HG03139 (cell line): Measurements from ENCODE around the gene CCDC85C.
"Not testable (repeated sequence)": the region's sequence is repeated elsewhere in the genome, so short reads cannot be mapped to it uniquely, and the experiment has no call there.

Experiments used
- ATAC-seq: cut with Tn5 transposase; IDR thresholded peaks from one replicate; pipeline ENCODE4 v1.9.1; 2021; ENCODE audit not compliant: unreplicated experiment

CCDC85C gene

DNA sequence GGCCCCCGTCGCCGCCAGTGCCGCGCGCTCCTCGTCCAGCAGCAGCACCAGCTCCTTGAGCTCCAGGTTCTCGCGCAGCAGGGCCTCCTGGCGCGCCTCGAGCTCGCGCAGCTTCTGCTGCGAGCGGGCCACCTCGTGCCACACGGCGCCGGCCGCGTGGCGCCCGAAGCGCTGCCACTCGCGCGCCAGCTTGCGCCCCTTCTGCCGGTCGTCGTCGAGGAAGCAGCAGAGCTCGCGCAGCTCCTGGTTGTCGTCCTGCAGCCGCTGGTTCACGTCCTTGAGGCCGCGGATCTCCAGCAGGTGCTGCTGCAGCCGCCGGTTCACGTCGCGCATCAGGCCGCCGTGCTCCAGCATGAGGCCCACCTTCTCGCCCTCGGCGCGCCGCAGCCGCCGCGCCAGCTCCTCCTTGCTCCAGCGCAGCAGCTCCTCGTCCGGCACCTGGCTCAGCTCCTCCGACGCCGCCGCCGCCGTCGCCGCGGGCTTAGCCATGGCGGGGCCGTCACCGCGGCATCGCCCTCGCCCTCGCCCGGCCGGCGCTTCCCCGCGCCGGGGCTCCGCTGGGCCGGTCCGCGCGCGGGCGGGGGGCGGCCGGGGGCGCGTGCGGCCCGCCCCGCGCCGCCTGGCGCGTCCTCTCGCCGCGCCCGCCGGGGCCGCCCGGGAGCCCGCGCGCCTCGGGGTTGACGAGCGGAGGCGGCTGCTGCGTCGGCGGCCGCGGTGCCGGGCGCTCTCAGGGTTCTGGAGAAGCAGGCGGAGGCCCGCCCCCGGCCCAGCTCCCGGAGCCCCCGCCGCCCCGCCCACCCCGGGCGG lies at the start of gene CCDC85C:
CCDC85C (minus strand) TSS at position 737 of the 807 bp plus-strand sequence; CDS start at position 489, 248 bp downstream.
- peak; percentile 6 for ATAC-seq

DNA sequence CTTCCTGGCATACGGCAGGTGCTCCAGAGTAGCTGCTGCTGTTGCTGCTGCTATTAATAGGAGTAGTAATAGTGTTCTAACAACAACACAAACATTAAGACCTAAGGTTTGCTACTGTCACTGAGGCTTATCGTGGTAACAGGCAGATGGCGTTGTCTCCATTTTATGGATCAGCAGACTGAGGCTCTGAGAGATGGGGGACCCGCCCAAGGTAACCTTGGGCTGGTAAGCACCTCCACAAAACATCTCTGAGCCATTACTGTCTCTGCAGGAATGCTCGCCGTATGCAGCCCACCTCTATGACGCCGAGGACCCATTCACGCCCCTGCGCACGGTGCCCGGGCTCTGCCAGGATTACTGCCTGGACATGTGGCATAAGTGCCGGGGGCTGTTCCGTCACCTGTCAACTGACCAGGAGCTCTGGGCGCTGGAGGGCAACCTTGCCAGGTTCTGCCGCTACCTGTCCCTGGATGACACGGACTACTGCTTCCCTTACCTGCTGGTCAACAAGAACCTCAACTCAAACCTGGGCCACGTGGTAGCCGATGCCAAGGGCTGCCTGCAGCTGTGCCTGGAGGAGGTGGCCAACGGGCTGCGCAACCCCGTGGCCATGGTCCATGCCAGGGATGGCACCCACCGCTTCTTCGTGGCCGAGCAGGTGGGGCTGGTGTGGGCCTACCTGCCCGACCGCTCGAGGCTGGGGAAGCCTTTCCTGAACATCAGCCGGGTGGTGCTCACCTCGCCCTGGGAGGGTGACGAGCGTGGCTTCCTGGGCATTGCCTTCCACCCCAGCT lies 48.1 kb upstream of the CCDC85C start:
- ATAC-seq, result no peak

DNA sequence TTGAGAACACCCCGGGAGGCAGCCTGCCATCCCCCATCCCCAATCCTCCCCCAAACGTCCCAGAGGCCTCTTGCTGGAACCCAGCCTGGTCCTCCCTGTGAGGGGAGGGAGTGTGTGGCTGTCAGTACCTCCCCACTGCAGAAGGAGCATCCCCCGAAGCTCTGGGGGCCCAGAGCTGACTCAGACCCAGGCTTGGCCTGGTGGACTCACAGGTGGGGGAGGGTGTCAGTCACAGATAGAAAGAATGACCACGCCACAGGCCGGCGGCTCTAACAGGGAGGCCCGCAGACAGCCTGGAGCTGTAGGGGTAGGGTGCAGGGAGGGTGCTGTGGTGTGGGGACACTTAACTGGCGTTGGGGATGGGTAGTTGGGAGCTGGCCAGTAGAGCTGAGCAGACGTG lies 46.2 kb upstream of the CCDC85C start:
- ATAC-seq, result no peak

DNA sequence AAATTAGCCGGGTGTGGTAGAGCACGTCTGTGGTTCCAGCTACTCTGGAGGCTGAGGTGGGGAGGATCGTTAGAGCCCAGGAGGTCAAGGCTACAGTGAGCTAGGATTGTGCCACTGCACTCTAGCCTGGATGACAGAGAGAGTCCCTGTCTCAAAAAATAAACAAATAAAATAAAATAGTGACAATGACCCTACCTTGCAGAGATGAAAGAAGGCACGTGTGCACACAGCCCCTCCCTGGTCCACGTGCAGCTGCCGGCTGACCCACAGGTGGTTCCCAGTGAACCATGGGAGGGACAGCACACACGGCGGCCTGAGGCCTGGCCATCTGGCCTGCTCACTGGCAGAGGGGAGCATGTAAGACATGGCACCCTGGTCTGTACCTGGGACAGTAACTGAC lies 45.6 kb upstream of the CCDC85C start:
- ATAC-seq, result no peak

DNA sequence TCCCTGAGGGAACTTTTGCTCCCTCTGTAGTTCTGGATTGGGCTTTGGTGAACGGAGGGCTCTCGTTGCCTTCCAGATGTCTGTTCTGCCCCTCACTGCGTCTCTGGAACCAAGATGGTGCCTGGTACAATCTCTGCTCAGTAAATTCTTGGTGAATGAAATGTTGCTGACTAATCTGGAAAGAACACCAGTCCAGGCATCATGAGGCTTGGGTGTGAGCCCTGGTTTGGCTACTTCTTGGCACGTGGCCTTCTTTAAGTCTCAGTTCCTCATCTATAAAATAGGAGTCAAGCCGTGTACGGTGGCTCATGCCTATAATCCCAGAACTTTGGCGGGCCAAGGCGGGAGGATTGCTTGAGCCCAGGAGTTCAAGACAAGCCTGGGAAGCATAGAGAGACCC lies 45.2 kb upstream of the CCDC85C start:
- no peak for ATAC-seq

DNA sequence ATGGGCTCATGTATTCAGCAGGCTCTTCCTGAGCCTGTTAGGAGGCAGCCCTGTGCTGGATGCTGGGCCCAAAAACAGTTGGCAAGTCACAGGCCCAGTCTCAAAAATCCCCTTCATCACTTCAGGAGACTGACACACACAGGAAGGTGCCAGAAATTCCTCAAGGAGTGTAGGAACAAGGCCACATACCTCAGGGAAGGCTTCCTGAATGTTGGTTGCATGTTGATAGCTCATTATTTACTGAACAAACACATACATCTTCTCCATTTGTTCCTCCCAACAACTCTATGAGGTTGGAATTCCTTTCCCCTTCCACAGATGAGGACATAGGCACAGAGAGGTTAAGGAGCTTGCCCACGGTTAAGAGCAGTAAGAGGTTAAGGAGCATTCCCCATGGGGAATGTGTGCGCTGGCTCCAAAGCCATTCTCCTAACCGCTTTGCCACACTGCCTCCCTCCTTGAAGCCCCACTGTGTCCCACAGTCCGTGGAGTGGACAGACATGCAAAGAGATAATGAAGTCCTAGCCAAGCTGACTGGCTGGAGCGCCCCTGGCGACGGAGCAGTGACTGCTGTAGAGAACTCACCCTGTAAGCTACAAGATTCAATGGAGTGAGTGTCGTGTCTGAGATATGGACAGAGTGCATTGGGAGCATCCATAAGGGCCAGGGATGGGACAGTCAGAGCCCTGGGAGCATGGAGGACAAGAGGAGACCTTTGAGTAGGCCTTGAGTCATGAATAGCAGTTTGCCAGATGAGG lies 44.2 kb upstream of the CCDC85C start:
- no peak for ATAC-seq

DNA sequence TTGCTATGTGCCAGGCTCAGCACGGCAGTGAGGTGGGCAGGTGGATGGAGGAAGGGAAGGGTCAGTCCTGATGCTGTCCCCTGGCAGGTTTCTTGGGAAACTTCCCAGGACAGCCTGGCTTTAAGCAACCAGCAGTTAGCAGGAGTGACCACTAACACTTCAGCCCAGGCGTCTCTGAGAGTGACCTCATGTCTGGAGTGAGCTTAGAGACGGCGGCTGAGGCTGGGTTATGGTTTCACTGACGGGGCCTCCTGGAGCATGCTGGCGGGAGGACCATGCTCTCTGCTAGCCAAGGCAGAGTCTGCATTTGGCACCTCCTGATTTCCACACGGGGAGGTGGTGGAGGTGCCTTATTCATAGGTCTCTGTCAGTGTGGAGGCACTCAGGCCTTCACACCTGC lies 43.4 kb upstream of the CCDC85C start:
- no peak for ATAC-seq

DNA sequence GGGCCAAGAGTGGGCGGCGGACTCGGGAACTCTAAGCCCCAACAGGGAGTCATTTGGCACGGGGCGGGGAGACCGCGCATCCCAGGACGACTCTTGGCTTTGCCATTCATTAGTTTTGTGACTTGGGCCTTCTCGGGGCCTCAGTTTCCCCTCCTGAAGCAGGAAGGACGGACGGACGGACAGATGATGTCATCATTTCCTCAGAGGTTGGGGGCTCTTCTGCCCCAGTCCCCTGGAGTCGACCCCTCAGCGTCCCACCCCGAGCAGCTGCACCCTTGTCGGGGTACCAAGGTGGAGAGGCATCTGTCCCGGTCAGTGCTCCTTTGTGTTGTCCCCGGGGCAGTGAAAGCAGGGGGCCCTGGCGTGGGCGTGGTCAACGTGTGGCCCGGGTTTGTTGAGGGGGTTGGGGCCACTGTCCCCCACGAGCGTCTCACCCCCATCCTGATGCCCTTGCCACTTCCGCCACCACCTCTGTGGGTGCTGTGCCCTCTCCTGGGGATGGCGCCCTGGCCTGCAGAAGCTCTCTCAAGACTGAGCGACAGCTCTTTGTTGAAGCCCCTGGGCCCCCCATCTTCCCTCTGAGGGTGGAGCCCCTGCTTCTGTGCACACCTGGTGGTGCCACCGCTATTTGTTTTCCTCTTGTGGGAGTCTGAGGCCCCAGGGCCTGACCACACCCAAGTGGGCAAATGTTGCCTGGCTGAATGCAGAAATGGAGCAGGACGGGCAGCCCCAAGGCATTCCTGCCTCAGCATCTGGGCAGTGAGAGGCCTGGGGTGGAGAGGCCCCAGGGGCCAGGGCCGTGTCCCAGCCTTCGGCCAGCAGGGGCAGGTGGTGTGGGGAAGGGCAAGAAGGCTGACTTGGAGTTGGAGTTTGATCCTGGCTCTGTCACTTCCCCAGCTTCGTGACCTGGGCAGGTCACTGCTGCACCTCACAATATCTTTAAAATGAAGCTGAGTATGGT lies 41.8 kb upstream of the CCDC85C start:
- no peak for ATAC-seq

DNA sequence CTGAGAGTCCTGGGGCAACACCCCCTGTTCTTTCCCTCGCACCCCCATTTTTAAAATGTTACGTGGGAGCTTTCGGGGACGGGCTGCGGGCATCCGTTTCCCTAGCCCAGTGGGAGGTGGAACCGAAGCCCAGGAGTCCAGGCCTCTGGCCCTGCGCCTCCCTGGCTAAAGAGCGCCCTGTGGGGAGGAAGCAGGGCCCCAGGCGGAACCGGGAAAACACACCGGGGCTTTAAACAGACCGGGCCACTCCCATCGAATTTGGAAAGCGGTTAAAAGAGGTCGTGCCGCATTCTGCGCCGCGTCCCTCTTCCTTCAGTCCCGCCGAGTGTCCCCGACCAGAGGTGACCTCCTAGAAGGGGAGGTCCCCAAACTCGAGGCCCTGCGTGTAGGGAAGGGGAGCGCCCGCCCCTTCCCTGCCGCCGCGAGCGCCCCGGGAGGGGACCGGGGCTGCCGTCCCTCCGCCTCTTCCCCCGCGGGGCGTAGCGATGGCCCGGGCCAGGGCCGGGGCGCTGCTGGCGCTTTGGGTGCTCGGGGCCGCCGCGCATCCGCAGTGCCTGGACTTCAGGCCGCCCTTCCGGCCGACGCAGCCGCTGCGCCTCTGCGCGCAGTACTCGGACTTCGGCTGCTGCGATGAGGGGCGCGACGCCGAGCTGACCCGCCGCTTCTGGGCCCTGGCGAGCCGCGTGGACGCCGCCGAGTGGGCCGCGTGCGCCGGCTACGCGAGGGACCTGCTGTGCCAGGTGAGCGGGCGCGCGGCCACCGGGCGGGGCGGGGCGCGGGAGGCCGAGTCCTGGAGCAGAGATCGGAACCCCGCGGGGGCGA lies 40.9 kb upstream of the CCDC85C start, which contains the start of gene HHIPL1:
HHIPL1 (plus strand) TSS at position 407 of the 822 bp plus-strand sequence; CDS start at position 486, 79 bp downstream.
- ATAC-seq, result no peak

DNA sequence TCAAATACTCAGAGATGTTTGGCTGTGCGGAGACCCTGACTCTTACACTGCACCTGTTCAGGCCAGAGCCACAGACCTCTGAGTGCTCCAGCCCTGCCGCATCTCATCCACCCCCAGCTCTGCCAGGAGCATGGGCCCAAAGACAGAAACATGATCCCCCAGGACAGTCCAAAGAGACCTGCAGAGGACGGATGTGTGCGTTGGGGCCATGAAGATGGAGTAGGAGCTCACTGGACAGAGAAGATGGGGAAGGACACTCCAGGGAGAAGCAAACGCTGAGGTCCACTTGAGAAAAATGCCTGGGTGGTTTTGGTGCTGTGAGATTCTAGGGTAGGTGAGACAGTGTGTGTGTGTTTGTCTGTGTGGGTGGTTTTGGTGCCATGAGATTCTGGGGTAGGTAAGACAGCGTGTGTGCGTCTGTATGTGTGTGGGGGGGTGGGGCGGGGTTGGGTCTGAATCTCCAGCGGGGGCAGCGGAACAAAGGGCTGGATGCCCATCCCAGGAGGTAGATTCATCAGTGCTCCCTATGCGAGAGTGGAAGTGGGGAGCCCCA lies 40.1 kb upstream of the CCDC85C start:
- no peak for ATAC-seq

DNA sequence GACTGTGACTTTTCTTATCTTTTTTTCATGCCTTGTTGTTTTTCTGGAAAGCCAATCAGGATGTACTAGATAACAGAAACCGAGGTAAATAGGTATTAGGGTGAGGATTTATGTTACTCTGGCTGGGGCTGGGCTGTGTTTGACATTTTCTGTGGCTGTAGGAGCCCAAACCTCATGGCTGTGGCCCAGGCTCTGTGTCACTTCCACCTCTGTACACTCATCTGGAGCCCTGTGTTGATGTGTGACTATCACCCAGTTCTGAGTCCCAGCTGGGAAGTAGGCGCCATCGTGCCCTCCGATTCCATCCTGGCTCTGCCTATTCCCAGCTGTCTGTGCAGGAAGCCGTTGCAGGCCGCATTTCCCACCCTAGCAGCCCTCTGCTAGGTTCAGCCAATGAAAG lies 39.3 kb upstream of the CCDC85C start:
- no peak for ATAC-seq

DNA sequence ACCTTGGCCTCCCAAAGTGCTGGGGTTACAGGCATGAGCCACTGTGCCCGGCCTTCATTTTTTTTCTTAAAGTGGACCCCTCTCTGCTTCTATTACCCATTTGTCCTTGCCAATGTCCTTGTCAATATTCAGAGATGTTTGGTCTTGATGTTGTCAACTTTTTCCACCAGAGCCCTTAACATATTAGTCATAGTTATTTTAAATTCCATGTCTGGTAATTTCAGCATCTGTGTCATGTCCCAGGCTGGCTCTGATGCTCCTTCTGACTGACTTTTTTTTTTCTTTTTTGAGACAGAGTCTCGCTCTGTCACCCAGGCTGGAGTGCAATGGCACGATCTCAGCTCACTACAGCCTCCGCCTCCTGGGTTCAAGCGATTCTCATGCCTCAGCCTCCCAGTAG lies 38.8 kb upstream of the CCDC85C start:
- not testable (repeated sequence) for ATAC-seq

DNA sequence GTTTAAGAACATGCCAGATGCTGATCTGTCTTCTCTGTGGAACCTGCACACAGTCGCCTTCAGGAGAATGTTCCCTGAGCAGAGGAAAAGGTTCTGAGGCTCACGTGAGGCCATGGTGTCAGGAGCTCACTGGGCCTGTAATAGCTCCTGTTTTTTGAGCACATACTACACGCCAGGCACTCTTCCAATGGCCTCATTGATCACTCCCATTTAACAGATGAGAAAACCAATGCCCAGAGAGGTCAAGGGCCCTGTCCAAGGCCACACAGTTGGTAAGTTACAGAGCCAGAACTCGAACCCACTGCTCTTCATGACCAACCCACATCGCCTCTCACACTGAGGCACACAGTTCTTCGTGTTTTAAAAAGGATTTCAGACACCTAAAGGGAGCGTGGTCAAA lies 33.6 kb upstream of the CCDC85C start:
- ATAC-seq, result no peak

DNA sequence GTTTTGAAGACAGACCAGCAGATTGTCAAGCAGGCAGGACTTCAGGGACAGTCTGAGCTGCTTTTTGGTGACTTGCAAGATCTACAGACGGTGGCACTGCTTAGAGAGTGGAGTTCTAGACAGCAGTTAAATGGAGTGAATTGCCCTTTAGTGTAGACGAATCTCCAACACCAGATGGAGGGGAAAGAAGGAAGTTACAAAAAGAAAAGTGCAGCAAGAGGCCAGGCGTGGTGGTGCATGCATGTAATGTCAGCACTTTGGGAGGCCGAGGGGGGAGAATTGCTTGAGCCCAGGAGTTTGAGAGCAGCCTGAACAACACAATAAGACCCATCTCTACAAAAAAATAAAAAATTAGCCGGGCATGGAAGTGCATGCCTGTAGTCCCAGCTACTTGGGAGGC lies 32.5 kb upstream of the CCDC85C start:
- ATAC-seq, result no peak

DNA sequence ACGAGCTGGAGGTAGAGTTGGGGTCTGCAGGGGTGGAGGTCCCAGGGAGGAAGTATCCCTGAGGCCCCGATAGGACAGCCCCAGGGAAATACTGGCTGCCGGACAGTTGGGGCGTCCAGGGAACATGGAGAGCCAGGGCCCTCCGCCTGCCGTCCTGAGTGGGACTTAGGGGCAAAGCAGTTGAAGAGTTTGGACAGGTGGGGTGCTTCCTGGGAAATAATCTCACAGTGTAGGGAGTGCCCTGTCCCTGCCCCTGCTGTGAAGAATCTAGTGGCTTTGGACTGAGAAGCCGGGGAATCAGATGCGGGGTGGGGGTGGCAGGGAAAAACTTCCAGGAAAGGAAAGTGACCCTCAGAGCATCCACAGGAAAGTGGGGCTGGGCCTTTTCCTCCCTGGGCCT lies 31.1 kb upstream of the CCDC85C start:
- no peak for ATAC-seq

DNA sequence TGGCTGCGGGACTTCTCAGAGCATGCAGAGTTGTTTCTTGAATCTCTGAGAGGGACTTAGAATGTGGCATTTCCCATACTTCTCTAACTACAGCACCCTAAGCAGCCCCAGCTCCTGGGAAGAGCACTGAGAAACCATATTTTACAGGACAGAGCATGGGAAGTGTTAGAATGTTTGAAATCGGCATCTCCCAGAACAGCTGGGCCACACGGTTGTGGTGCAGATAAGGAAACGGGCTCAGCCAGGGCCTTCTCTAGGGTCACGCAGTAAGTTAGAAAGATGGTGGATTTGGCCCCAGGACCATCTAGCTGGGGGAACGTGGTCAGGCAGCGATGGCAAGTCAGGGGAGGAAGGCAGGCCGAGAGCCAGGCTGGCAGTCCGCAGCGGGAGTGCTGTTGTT lies 30.4 kb upstream of the CCDC85C start:
- ATAC-seq, result no peak

DNA sequence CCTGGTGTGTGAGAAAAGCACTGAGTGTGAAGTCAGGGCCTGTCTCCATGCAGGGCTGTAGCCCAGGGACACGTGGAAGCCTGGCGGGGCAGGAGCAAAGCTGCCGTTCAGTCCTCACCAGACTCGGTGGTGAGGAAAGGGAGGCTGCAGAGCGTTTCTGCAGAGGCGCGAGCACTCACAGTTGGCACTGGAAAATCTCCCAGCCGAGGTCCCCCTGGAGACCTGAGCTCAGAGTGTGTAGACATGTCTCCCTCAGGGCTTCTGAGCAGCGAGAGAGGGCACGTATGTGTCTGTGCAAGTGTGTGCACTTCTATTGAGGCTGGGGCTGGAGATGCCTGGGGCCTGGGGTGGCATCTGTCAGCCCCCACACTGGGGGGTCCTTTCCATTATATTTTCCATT lies 29.9 kb upstream of the CCDC85C start:
- ATAC-seq, result no peak

DNA sequence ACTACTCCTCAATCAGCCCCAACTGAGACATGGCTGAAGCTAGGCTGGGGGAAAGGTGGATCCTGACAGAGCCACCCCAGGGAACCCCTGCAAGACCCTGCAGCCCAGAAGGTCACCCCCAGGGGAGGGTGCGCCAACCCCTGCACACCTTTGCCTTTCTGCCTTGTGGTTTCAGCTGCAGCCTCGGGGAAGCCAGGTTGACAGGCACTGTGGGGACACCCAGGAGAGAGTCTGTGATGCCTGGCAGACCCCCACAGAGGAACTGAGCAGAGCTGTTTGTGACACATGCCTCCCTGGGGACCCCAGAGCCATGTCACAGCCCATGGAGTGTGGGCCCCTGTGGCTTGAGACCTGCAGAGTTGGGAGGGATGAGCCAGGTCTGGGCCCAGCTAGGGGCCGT lies 29.1 kb upstream of the CCDC85C start:
- no peak for ATAC-seq

DNA sequence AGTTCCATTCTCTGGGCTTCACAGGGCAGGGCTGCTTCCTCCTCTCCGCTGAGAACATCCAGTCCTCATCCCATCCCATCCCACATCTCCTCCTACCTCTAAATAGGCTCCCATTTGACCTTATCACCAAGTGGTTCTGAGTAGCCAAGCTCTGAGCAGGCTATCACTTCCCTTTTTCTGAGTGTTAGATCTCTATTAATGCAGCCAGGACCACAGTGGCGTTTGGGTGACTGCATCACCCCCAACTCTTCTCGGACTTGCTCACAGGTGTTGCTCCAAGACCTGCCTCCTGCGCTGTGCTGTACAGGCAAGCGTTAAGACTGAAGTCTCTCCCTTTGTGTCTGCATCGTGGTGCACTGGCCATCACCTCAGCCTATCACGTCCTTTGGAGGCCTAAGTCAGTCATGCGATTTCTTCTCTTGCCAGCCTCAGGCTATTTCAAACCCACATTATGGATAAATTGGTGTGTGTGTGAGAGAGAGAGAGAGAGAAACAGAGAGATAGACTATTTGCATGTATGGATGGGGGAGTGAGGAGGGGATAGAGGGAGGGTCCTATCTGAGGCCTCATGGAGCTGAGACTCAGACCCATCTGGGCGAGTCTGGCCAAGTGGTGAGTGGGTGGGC lies 28.5 kb upstream of the CCDC85C start:
- no peak for ATAC-seq
